IPS-NIHi7 (cell line): Measurements from ENCODE around the gene RSPH6A.

Experiments
- DNase-seq: peaks from one replicate; pipeline ENCODE4 v3.0.0; 2012; ENCODE audit warnings: mixed read lengths; ENCODE audit errors: extremely low spot score

Gene RSPH6A

GRCh38 chr19:45780448-45781213 lies 34.5 kb downstream of the RSPH6A start:
- no peak for DNase-seq

- DNase-seq: no peak
These were observed 35.0 kb downstream of the RSPH6A start for GRCh38 chr19:45780146-45780447.

GRCh38 chr19:45779231-45780145 lies 35.6 kb downstream of the RSPH6A start:
- DNase-seq: peak; percentile 95

GRCh38 chr19:45778010-45778661 lies 37.0 kb downstream of the RSPH6A start:
- no peak for DNase-seq

- no peak for DNase-seq
These were observed 37.6 kb downstream of the RSPH6A start for GRCh38 chr19:45777395-45777961.

- DNase-seq: peak; percentile 70
These were observed 40.3 kb downstream of the RSPH6A start for GRCh38 chr19:45774765-45775164.

- no peak for DNase-seq
These were observed 41.7 kb downstream of the RSPH6A start for GRCh38 chr19:45773384-45773783.

GRCh38 chr19:45772912-45773311 lies 42.2 kb downstream of the RSPH6A start:
- DNase-seq: no peak

GRCh38 chr19:45772130-45772840 lies 42.8 kb downstream of the RSPH6A start:
- no peak for DNase-seq

- no peak for DNase-seq
These were observed 43.7 kb downstream of the RSPH6A start for GRCh38 chr19:45771311-45771933.

GRCh38 chr19:45770192-45771101 lies 44.7 kb downstream of the RSPH6A start:
- DNase-seq: peak; percentile 96

- DNase-seq: no peak
These were observed 45.3 kb downstream of the RSPH6A start for GRCh38 chr19:45769821-45770191.

- peak; percentile 92 for DNase-seq
These were observed 45.9 kb downstream of the RSPH6A start, which contains the start of gene SIX5 for GRCh38 chr19:45768984-45769782. SIX5 (minus strand) TSS chr19:45769252; CDS start chr19:45768844, 408 bp downstream.

- DNase-seq: no peak
These were observed 46.5 kb downstream of the RSPH6A start for GRCh38 chr19:45768655-45768983.

- no peak for DNase-seq
These were observed 47.0 kb downstream of the RSPH6A start for GRCh38 chr19:45767881-45768654.

GRCh38 chr19:45767410-45767880 lies 47.7 kb downstream of the RSPH6A start:
- peak; percentile 73 for DNase-seq

GRCh38 chr19:45766869-45767346 lies 48.2 kb downstream of the RSPH6A start:
- no peak for DNase-seq

- DNase-seq: no peak
These were observed 48.7 kb downstream of the RSPH6A start for GRCh38 chr19:45766296-45766868.
